Astrocyte of the cerebellum (primary cell): ENCODE measurements around the gene ZNF473.

Source experiments
- DNase-seq: peaks from one replicate; pipeline ENCODE4 v3.0.0-alpha.2; 2011; ENCODE audit warnings: low read depth
- H3K4me3 ChIP-seq: 2 replicates; pipeline ENCODE4 v1.5.1; 2011; ENCODE audit warnings: mild to moderate bottlenecking, low read depth, low read length, moderate library complexity
- in situ Hi-C: cut with HindIII; loops from 2 replicates; pipeline ENCODE4 v1.10.0; 2017; ENCODE audit warnings: low sequenced_read_pairs
- TF ChIP-seq, protein P1 (sequence below): IDR thresholded peaks from 2 replicates; pipeline ENCODE4 v1.5.1; 2012; ENCODE audit warnings: low read length, low read depth, moderate library complexity, mild to moderate bottlenecking; ENCODE audit errors: missing control alignments

ZNF473 gene

DNA sequence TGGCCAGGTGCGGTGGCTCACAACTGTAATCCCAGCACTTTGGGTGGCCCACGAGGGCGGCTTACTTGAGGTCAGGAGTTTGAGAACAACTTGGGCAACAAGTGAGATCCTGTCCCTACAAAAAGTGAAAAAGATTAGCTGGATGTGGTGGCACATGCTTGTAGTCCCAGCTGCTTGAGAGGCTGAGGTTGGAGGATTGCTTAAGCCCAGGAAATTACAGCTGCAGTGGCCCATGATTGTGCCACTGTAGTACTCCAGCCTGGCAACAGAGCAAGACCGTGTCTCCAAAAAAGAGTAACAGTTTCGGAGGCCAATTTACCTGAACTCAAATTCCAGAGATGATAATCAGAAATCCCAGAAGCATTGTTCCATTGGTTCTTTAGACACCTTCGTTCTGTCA, 4.4 kb downstream of the ZNF473 start:
- H3K4me3 ChIP-seq: no peak overlapping the region
- in situ Hi-C loops: no loop called here
- TF ChIP-seq, protein P1, sequence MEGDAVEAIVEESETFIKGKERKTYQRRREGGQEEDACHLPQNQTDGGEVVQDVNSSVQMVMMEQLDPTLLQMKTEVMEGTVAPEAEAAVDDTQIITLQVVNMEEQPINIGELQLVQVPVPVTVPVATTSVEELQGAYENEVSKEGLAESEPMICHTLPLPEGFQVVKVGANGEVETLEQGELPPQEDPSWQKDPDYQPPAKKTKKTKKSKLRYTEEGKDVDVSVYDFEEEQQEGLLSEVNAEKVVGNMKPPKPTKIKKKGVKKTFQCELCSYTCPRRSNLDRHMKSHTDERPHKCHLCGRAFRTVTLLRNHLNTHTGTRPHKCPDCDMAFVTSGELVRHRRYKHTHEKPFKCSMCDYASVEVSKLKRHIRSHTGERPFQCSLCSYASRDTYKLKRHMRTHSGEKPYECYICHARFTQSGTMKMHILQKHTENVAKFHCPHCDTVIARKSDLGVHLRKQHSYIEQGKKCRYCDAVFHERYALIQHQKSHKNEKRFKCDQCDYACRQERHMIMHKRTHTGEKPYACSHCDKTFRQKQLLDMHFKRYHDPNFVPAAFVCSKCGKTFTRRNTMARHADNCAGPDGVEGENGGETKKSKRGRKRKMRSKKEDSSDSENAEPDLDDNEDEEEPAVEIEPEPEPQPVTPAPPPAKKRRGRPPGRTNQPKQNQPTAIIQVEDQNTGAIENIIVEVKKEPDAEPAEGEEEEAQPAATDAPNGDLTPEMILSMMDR: no peak

DNA sequence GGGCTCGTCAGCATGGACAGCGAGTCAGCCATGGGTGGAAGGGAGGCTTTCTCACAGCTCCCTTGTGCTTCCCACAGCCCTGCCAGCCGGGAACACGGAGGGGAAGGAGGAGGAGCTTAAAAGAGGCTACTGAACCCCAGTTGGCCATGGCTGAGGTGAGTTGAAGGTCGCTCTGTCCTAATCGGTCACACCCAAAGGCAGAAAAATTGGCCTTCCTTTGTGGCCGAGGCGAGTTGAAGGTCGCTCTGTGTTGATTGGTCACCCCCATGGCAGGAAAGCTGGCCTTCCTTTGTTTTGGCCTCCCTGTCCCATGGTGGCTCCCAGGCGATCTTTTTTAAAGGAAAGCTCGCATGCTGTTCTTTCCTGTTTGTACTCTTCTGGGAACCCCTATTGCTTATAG, 5.1 kb downstream of the ZNF473 start:
- DNase-seq: no peak
- in situ Hi-C loops: no loop called here
- TF ChIP-seq, protein P1: no peak
- no peak overlapping the region for H3K4me3 ChIP-seq

More for the DNA sequence above, 4.4 kb downstream of the ZNF473 start:
- DNase-seq: no peak

DNA sequence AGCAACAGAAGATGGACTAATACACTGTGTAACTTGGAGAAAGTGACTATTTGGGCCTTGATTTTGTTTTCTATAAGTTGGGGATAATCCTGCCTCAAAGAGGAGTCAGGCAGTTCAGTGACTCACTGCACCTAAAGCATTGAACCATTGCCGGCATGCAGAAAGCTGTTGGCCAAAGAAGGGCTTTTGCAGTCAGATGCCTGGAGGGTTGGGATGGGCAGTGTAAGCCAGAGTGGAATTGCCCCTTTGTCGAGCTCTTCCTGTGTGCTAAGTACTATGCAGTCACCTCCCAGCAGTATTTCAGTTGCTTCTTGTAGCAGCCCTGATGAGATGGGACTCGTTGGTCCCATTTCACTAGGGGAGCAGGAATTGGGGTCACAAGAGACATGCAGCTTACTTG, 11.1 kb downstream of the ZNF473 start:
- in situ Hi-C loops: no loop called here
- TF ChIP-seq, protein P1: no peak
- H3K4me3 ChIP-seq: no peak overlapping the region
- no peak for DNase-seq

DNA sequence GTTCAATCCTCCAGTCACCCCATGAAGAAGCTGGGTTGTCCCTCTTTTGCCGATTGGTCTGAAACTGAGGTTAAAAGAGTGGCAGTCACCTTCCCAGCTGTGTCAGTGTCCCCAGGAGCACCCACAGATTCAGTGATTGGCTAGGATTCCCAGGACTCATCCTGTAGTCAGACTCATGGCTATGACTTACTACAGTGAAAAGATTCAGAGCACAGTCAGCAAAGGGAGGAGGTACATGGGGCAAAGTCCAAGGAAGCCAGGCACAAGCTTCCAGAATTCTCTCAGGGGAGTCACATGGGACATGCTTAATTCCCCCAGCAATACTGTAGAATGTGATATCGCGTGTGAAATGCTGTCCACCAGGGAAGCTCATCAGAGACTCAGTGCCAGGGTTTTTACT, 14.2 kb downstream of the ZNF473 start:
- TF ChIP-seq, protein P1: no peak
- in situ Hi-C loops: no loop called here
- H3K4me3 ChIP-seq: no peak overlapping the region
- no peak for DNase-seq

DNA sequence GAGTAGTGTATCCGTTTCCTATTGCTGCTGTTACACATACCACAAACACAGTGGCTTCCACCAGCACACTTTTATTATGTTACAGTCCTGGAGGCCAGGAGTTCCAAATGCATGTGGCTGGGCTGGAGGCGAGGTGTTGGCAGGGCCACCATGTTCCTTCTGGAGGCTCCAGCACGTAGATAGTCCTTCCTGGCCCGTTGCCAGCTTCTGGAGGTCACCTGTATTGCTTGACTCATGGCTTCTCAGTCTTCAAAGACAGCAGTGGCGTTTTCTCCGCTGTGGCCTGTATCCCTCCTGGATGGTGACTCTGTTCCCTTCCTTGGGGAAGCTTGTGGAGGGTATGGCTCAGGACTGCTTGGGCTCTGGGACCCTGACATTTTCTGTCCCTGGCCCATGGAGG, 15.2 kb downstream of the ZNF473 start:
- in situ Hi-C loops: no loop called here
- TF ChIP-seq, protein P1: no peak
- no peak for DNase-seq
- H3K4me3 ChIP-seq: no peak overlapping the region

DNA sequence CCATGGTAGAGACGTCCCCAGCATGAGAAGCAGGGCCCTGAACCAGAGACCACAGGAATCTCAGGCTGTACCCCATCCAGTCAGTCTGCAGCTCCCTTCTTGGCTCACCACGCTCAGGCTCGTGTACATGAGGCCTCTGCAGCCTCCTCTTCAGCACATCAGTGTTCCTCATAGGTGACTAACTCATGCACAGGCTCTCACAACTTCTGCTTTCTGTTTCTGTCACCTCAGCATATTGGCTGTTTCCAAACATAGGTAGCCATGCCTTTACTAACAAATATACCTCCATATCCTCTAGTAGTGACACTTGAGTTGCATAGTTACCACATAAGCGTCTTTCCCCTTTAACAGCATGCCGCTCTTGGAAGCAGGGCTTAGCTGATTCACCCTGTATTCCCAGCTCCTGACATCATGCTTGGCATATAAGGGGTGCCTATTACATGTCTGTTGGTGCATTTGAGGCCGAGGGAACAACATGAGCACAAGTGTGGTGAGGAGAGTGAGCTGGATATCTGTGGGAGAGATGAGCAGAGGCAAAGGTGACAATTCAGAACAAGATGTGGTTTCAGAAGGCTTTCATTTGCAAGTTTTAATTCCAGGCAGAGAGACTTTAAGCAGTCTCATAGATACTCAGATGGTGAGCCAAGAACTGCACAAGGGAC, 16.7 kb downstream of the ZNF473 start:
- TF ChIP-seq, protein P1: no peak
- DNase-seq: no peak
- in situ Hi-C loops: no loop called here
- H3K4me3 ChIP-seq: no peak overlapping the region

DNA sequence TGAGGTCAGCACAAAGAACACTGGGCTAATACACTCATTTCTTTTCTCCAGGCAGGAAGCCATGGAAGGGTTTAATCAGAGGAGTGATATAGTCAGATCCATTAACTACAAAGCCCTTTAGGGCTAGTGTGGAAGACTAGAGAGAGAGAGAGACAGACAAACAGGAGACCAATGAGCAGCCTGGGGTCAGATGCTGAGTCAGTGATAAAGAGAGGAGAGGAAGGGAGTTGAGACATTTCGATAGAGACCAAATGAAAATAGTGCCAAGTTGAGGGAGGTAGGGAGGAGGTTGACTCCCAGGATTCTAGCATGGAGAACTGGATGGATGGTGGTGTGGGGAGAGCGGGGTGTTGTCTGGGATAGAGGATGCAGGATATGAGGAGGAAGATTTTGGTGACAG, 18.2 kb downstream of the ZNF473 start:
- TF ChIP-seq, protein P1: no peak
- no peak overlapping the region for H3K4me3 ChIP-seq
- DNase-seq: no peak
- in situ Hi-C loops: no loop called here
